Hindlimb muscle (tissue), 1 donor: Measurements from ENCODE around the gene NLRC3. TPM values are rescaled to one million over a fixed set of nuclear protein-coding genes. Genes with fewer than 3 reads are reported as not detected.
"Not testable (repeated sequence)": the region's sequence is repeated elsewhere in the genome, so short reads cannot be mapped to it uniquely, and the experiment has no call there.

ENCODE experiments used
- DNase-seq: peaks from one replicate; pipeline ENCODE4 v3.0.0-alpha.2; 2013
- polyA plus RNA-seq: library from polyadenylated mRNA; unstranded; fragments of 120-200 nt; gene quantifications from one replicate; pipeline ENCODE4 v1.2.1, GENCODE V29; 2013; ENCODE audit not compliant: insufficient read length

The NLRC3 gene, protein sequence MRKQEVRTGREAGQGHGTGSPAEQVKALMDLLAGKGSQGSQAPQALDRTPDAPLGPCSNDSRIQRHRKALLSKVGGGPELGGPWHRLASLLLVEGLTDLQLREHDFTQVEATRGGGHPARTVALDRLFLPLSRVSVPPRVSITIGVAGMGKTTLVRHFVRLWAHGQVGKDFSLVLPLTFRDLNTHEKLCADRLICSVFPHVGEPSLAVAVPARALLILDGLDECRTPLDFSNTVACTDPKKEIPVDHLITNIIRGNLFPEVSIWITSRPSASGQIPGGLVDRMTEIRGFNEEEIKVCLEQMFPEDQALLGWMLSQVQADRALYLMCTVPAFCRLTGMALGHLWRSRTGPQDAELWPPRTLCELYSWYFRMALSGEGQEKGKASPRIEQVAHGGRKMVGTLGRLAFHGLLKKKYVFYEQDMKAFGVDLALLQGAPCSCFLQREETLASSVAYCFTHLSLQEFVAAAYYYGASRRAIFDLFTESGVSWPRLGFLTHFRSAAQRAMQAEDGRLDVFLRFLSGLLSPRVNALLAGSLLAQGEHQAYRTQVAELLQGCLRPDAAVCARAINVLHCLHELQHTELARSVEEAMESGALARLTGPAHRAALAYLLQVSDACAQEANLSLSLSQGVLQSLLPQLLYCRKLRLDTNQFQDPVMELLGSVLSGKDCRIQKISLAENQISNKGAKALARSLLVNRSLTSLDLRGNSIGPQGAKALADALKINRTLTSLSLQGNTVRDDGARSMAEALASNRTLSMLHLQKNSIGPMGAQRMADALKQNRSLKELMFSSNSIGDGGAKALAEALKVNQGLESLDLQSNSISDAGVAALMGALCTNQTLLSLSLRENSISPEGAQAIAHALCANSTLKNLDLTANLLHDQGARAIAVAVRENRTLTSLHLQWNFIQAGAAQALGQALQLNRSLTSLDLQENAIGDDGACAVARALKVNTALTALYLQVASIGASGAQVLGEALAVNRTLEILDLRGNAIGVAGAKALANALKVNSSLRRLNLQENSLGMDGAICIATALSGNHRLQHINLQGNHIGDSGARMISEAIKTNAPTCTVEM
- 0.86 TPM for polyA plus RNA-seq

- no peak for DNase-seq
These were observed at the start of gene NLRC3 for GRCh38 chr16:3577302-3577752. TSS of gene NLRC3 (minus strand) at chr16:3577403. CDS start at chr16:3565036, 12,367 bp downstream.

- DNase-seq = no peak
These were observed 48.9 kb upstream of the NLRC3 start for GRCh38 chr16:3625911-3626732.

- no peak for DNase-seq
These were observed 48.1 kb upstream of the NLRC3 start for GRCh38 chr16:3625331-3625730.

DNA sequence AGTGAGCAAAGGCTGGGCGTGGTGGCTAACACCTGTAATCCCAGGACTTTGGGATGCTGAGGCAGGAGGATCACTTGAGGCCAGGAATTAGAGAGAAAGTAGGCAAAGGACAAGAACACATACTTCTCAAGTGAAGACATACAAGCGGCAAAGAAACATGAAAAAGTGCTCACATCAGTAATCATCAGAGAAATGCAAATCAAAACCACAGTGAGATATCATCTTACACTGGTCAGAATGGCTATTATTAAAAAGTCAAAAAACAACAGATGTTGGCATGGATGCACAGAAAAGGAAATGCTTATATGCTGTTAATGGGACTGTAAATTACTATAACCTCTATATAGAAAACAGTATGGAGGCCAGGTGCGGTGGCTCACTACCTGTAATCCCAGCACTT lies 46.4 kb upstream of the NLRC3 start:
- DNase-seq = no peak

- no peak for DNase-seq
These were observed 41.6 kb upstream of the NLRC3 start for GRCh38 chr16:3618769-3619141.

DNA sequence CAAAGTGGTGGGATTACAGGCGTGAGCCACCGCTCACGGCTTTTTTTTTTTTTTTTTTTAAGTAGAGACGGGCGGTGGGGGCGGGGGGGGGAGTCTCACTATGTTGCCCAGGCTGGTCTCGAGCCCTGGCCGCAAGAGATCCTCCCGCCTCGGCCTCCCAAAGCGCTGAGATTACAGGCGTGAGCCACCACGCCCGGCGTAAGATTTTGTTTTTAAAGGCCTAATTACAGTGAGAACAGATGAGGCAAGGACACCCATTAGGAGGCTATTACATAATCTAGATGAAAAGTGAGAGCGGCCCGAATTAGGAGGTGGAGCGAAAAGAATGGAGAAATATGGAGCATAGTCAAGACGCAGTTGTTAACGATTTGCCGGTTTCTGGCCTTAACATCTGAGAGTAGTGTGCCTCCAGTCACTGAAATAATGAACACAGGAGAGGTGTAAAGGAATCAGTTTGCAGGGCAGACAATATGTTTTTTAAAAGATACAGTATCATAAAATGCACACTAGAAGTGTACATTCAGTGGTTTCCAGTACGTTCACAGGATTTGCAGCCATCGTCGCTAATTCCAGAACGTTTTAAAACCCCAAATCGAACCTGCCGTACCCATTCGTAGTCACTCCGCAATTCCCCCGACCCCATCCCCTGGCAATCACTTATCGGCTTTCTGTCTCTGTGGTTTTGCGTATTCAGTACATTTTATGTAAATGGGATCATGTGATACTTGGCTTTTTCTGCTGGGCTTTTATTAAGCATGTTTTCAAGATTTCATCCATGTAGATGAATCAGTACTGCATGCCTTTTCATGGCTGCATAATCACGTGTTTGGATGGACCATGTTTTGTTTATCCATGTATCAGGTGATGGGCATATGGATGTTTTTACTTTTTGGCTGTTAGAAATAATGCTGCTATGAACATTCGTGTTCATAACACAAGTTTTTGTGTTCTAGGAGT lies 35.6 kb upstream of the NLRC3 start:
- DNase-seq = no peak

DNA sequence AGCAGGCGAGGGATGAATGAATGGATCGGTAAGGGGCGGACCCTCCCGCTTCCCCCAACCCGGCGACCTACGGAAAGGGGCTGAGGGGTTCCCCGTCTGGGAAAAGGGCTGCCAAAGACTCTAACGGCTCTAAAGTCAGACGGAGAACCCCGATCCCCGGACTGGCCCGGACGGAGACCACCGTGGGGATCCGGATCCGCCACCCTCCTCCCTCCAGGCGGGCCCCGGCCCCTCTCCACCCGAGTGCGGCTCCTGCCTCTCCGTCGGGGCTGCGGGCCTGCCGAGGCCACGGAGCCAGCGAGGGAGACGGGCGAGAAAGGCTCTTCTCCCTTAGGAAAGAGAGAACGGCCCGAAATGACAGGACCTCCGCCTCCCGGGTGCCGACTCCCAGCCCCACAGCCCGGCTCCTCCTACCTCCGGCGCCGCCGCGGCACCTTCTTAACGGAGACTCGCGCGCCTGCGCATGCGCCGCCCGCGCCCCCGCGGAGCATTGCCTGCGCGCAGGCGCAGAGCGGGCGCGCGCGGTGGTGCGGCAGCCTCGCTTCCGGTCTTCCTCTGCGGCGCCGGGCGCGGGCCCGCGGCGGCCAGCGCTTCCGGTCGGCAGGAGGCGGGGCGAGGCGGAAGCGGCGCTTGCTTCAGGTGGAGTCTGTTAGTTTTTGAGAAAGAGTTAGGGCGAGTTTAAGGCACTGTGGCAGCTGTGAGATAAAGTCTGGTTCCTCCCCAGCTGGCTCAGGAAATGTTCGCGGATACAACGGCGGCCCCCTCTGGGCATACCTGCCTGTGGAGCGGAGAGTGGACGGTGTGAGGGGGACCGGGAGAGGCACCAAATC lies 34.2 kb upstream of the NLRC3 start, which contains the start of gene SLX4:
Gene SLX4 (minus strand): TSS at position 461 of the 830 bp plus-strand sequence. CDS start 2,642 bp downstream, outside the sequence.
- DNase-seq = peak; percentile 98

DNA sequence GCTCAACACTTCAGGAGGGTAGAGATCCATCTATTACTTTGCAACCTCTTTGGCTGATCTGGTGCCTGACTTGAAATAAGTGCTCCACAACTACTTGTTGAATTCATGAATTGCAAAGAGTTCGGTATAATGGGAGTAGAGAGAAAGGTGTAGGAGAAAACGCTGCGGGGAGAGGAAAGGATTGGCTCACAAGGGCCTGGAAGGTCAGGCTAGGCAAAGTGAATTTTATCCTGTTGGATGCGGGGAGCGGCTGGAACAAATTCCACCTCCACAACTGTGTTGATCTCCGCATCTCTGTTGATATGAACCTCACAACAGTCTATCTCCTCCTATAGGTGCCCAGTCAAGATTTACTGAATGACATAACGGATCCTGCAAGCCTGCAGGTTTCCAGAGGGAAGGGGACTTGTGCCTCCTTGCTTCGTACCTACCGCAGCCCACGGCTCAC lies 33.5 kb upstream of the NLRC3 start:
- no peak for DNase-seq

GRCh38 chr16:3609895-3610697 lies 32.9 kb upstream of the NLRC3 start:
- no peak for DNase-seq

DNA sequence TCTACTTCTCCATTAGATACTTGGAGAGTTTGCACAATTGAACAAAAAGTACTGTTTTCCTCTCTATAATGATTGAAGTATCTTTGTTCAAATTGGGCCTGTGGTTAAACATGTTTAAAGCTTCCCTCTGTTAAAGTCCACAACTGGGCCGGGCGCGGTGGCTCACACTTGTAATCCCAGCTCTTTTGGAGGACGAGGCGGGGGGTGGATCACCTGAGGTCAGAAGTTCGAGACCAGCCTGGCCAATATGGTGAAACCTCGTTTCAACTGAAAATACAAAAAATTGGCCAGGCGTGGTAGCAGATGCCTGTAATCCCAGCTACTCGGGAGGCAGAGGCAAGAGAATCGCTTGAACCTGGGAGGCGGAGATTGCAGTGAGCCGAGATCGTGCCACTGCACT lies 31.8 kb upstream of the NLRC3 start:
- not testable (repeated sequence) for DNase-seq

DNA sequence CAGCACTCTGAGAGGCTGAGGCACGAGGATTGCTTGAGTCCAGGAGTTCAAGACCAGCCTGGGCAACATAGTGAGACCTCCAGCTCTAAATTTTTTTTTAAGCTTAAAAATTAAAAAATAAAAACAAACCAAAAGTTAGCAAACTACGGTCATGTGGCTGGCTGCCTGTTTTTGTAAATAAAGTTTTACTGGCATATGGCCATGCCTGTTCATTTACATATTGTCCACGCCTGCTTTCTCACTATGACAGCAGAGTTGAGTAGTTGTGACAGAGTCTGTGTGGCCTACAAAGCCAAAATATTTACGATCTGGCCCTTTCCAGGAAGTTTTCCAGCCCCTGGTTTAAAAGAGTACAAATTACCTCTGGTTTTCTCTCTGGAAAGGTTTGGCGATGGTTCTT lies 30.9 kb upstream of the NLRC3 start:
- DNase-seq = no peak

DNA sequence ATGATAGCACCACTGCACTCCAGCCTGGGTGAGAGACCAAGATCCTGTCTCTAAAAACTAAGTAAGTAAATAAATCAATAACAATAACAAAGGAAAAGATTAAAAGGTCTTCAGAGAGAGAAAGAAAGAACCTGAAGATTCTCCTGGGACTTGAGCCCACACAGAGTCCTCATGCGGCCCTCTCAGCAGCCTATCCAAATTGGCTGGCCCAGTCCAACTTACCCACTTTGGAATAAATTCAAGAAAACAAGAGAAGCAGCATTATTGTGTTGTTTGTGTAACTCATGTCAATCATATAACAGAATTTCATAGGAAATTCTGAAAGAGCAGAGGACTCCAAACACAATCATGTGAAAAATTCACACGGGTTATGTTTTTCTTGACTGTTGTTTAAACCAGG lies 30.4 kb upstream of the NLRC3 start:
- no peak for DNase-seq

- no peak for DNase-seq
These were observed 30.0 kb upstream of the NLRC3 start for GRCh38 chr16:3607161-3607560.

DNA sequence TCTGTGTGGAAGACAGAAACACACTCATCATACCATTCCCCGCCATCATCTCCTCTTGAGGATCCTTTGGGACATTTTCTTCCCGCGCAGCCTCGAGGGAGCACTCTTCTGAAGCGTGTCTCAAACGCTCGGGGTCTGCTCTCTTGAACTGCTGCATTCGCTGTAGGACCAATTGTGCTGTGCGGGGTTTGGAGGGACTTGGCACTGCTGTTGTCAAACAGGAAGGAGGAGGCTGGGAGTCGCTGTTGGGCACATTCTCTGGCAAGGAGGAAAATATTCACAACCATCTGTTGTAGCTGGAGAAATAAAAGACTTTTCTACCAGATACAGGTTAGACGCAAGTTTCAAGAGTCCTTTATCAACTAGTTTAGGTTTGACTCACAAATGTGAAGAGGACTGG lies 29.2 kb upstream of the NLRC3 start:
- DNase-seq = no peak

DNA sequence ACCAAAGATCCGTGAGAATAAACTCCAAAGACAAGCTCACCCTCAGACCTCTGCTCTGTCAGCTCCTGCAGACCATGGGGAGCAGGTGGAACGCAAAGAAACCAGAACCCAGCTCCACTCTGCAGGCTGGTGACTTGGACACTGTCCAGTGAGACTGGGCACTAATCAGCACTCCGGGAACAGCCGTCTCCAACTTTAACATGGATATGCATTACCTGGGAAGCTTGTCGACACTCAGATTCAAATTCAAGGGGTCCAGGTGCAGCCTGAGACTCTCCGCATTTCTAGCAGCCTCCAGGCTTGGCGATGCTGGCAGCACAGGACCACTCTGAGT lies 25.1 kb upstream of the NLRC3 start:
- no peak for DNase-seq

- no peak for DNase-seq
These were observed 24.6 kb upstream of the NLRC3 start for GRCh38 chr16:3601614-3602319.

- DNase-seq = no peak
These were observed 22.7 kb upstream of the NLRC3 start for GRCh38 chr16:3599922-3600321.

DNA sequence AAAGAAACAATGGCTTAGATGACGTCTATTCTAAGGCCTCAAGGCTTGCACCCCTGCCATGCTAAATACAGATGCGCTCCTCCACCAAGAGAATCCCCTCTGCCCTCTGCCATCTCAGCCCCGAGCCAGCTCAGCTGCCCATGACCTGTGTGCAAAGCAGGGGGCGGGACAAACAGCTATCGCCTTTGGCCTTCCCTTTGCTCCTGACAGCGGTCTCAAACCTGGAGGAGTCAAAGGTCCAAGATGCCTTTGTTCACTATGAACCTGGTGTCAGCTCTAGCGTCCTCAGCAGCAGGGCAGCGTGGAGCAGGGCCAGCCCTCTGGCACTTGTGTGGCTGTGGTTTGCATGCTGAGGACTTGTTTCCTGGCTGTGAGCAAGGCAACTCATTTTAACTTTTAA lies 21.9 kb upstream of the NLRC3 start:
- DNase-seq = no peak

DNA sequence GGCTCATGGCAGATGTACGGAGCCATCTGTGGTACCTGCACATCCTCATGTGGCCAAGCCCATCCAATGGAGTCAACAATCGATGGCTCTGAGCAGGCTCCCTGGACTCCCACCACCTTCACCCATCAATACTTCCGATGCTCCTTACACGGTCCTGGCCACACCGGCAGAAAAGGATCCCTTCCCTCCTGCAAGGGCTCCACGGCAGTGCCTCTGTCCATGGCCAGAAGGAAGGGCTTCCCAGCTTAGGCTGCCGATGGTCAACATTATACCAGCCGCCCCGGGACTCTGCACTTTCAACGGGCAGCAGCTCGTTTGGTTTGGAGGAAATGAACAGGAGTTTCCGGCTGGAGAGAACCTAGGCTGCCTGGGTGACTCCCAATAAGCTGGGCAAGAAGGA lies 21.0 kb upstream of the NLRC3 start:
- no peak for DNase-seq
